ENCODE results near the gene ALG12.

ALG12 gene

DNA sequence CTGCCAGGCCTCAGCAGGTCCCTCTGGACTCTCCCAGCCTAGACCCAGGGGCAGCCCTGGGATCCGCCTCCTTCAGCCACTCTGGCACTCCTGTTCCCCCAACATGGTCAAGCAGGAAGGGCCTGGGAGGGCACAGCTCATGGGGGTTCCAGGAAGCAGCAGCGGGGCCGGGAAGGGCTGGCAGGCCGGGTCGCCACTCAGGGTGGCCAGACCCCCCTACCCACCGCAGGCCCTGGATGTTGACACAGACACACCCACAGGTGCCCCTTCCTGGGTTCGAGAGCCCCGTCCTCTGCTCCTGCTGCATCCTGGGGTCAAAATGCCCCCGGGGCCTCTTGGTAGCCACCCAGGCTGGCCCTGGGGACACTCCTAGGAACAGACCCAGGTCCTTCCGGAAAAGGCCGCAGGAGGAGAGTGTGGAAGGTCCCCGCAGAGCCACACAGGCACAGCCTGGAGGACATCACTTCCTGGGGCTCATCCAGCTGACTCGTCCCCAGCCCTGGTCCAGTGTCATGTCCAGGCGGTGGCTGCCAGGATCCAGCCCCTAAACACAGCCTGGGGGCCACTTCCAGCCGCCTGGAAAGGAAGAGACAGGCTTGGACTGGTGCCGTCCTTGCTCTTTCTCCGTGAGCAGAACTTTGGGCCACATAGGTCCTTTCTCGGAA, 35.6 kb upstream of the ALG12 start:
- no peaks in the 10 kb centered on the region for H3K36me3 Mint-ChIP-seq
- H3K27me3 Mint-ChIP-seq: no peaks in the 10 kb centered on the region
- H3K9me3 Mint-ChIP-seq: no peaks in the 10 kb centered on the region
- H3K4me1 Mint-ChIP-seq: peaks cover 7% of the 10 kb centered on the region
- no peak for ATAC-seq (ENCODE audit: low read depth)
- DNase-seq (ENCODE audit: low spot score in 2 of 2): no peak
- no peak overlapping the region for H3K4me3 Mint-ChIP-seq
- no peak overlapping the region for H3K27ac Mint-ChIP-seq

DNA sequence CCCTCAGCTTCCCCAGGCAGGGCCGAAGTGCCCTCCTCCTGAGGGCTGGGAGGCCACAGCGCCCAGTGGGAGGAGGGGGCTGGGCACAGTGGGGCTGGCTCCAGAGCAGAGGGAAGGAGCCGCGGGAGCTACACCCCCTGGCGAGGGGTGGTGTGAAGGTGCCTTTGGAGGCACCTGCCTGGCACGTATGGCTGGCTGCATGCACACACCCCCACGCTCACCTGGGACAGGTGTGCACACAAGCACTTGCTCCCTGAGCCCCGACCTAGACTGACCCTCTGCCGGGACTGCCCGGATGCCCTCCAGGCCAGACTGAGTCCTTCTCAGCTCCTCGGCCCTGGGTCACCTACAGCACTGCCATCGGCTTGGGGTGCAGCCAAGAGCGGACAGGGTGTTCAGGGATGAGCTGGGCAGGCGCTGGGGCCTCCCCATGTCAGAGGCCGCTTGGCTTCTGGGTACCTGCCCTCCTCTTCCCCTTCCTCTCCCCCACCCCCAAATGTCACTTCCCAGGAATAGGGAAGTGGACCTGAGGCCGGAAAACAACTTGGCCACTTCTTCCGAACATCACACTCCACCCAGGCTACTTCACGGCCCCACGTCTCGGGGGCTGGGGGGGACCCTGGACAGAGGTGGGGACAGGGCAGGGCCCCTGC, 34.9 kb upstream of the ALG12 start:
- no peaks in the 10 kb centered on the region for H3K9me3 Mint-ChIP-seq
- H3K36me3 Mint-ChIP-seq: no peaks in the 10 kb centered on the region
- ATAC-seq (ENCODE audit: low read depth) (no peak), DNase-seq (ENCODE audit: low spot score in 2 of 2) (no peak)
- H3K27me3 Mint-ChIP-seq: no peaks in the 10 kb centered on the region
- no peak overlapping the region for H3K27ac Mint-ChIP-seq
- peaks cover 7% of the 10 kb centered on the region for H3K4me1 Mint-ChIP-seq
- H3K4me3 Mint-ChIP-seq: no peak overlapping the region

DNA sequence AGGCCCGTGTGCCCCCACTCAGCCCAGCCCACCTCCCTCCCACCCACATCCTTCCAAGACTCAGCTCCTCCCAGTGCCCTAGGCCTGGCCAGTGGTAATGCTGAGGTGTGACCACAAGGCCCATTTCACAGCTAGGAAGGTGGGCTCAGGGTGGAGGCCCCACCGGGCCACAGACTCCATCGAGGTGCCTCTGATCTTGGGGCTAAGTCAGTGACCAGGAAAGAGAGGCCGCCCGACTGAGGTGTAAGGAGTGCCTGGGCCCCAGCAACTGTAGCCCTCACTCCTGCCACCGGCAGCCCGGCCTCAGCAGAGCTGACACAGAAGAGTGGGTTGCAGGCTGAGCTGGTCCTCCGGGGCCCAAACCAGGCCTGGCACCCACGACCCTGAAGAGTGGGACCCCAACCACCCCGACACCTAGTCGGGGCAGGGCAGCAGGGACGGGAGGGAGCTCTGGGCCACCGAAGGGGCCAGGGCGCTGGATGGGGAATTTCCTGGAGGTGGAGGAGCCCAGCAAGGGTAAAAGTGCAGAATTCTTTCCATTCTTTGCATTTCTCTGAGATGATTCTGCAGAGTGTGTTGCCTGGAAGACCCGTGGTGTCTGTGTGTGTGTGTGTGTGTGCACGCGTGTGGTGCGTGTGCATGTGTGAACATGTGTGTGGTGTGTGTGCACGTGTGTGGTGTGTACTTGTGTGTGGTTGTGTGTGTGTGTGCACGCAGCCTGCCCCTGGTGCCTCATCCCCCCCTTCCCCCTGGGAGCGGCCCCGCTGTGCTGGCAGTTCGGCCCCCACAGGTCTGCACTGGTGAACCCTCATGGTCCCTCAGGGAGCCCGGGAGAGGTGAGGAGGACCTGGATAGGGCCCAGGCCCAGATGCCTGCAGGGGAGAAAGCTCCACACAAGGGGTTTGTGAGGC, 34.0 kb upstream of the ALG12 start:
- peaks cover 5% of the 10 kb centered on the region for H3K4me1 Mint-ChIP-seq
- H3K27me3 Mint-ChIP-seq: no peaks in the 10 kb centered on the region
- H3K27ac Mint-ChIP-seq: no peak overlapping the region
- H3K36me3 Mint-ChIP-seq: no peaks in the 10 kb centered on the region
- H3K4me3 Mint-ChIP-seq: no peak overlapping the region
- DNase-seq (ENCODE audit: low spot score in 2 of 2) (no peak), ATAC-seq (ENCODE audit: low read depth) (no peak)
- no peaks in the 10 kb centered on the region for H3K9me3 Mint-ChIP-seq

DNA sequence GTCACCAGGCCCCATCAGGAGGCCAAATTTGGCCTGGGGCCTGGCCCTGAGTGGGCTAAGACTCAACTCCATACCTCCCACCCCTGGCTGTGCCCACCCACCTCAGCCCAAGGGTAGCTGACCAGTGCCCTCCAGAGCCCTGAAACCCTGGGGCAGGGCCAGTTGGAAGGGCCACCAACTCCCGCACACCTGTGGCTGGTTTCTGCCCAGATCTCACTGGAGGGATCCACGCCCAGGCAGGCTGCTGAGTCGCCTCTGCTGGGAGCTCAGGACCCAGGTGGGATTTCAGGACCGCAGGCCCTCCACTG, 33.4 kb upstream of the ALG12 start:
- Mint-ChIP-seq H3K9me3 (no peaks in the 10 kb centered on the region), H3K27ac (peak overlapping the region; percentile 92), H3K36me3 (no peaks in the 10 kb centered on the region), H3K27me3 (no peaks in the 10 kb centered on the region), H3K4me1 (peaks cover 3% of the 10 kb centered on the region), H3K4me3 (no peak overlapping the region)
- DNase-seq (ENCODE audit: low spot score in 2 of 2) (no peak), ATAC-seq (ENCODE audit: low read depth) (no peak)

DNA sequence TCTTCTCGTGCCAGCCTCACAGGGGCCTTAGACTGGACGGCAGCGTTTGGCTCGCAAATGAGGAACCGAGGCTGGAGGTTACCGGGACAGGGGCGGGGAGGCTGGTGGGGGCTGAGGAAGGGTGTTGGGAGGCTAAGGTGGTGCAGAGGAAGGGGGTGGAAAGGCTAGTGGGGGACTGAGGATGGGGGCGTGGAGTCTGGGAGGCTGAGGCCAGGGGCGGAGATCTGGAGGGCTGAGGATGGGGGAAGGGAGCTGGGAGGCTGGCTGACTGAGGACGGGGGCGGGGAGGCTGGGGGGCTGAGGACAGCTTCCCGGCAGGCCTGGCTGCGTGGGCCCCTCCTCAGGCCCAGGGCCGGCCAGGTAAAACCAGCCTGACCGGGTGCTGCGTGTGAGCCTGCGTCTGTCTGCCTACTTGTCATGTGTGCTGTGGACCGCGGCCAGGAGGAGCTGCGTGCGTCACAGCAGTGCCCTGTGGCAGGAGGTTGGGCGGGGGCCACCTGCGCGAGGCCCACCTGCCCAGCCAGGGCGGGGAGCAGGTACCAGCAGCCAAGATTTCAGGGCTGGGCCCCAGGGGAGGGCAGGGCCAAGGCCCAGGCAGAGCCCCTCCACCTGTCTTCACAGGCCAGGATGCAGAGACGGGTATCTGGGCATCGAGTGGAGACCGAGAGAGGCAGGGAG, 32.9 kb upstream of the ALG12 start:
- DNase-seq (ENCODE audit: low spot score in 2 of 2): no peak
- Mint-ChIP-seq H3K4me1 (peaks cover 3% of the 10 kb centered on the region), H3K4me3 (peak overlapping the region; percentile 27), H3K36me3 (no peaks in the 10 kb centered on the region), H3K27me3 (no peaks in the 10 kb centered on the region), H3K9me3 (no peaks in the 10 kb centered on the region), H3K27ac (peak overlapping the region; percentile 92)
- ATAC-seq (ENCODE audit: low read depth): peak; percentile 93

DNA sequence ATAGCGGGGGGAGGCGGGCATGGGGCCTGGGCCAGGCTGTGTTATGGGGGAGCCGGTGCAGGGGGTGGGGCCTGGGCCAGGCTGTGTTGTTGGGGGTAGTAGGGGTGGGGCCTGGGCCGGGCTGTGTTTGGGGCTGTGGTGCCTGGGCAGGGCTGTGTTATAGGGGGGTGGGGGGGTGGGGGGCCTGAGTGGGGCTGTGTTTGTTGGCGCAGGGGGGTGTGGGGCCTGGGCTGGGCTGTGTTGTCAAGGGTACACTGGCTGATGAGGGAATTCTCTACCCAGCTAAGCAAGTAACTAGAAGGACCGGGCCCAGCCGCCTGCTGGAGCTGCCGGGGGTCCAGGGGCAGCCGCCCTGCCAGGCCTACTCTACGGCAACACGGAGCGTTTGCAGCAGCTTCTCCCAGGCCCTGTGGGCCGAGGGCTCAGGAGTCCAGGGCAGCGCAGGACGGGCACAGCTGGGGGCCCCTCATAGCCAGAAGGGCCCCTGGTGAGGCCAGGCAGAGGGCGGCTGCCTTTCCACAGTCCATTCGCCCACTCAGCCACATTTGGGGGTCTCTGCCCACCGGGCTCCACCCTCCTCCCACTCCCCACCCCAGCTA, 32.3 kb upstream of the ALG12 start:
- peaks cover 3% of the 10 kb centered on the region for H3K4me1 Mint-ChIP-seq
- no peak overlapping the region for H3K4me3 Mint-ChIP-seq
- peak overlapping the region; percentile 92 for H3K27ac Mint-ChIP-seq
- no peak for ATAC-seq (ENCODE audit: low read depth)
- no peaks in the 10 kb centered on the region for H3K36me3 Mint-ChIP-seq
- no peaks in the 10 kb centered on the region for H3K9me3 Mint-ChIP-seq
- no peak for DNase-seq (ENCODE audit: low spot score in 2 of 2)
- H3K27me3 Mint-ChIP-seq: no peaks in the 10 kb centered on the region

DNA sequence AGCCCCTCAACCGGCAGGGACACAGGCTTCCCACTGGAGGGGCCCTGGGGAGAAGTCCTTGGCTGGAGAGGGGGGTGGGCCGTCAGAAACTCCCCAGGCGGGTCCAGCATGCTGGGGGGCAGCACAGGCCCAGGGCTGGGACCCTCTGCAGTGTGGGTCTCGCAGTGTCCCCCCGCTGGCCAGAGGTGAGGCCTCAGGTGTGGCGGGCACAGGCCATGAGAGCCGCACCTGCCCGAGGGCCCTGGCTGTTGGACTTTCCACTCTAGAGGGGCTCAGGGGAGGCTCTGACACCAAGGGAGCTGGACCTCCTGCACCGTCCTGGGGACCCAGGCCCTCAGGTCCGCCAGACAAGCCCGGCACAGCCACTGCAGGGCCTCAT, 31.7 kb upstream of the ALG12 start:
- no peaks in the 10 kb centered on the region for H3K27me3 Mint-ChIP-seq
- H3K4me3 Mint-ChIP-seq: no peak overlapping the region
- H3K27ac Mint-ChIP-seq: no peak overlapping the region
- peaks cover 3% of the 10 kb centered on the region for H3K4me1 Mint-ChIP-seq
- H3K36me3 Mint-ChIP-seq: no peaks in the 10 kb centered on the region
- H3K9me3 Mint-ChIP-seq: no peaks in the 10 kb centered on the region
- ATAC-seq (ENCODE audit: low read depth): no peak
- DNase-seq (ENCODE audit: low spot score in 2 of 2): no peak

DNA sequence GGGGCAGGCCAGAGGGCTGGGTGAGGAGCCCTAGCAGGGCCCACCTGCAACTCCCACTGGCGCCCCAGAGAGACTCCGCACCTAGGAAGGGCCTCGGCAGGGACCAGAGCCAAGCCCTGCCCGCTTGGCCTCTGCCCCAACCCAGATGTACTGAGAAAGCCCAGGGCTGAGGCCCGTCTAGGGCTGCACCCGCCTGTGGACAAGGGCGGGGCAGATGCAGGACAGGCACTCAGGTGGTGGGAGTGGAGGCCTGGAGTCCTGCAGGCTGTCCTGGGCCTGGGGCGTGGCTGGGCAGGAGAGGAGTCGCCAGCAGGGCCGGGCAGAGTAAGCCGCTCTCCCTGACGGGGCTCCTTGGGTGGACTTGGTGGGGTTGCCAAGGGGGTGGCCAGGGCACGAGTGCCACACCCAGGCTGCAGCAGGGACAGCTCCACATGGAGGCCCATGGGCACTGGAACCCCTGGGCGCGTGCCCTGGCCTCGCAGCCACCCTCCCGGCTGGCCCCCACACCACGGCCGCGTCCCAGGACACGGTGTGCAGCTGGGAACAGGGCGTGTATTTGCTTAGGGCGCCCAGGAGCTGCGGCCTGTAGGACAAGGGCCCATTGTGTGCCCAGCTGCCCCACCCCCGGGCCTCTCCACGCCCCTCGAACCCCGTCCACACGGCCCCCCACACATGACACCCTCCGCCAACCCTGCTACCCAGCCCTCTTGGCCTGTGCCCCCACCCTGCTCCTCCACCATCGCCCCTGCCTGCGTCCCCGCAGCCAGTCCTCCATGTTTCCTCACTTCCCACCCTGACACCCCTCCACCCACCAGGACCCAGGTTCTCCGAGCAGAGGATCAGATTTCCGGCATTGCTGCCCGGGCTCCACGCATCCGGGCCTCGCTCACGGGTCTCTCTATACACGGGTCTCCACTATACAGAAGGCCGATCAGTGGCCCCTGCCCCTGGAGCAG, 31.0 kb upstream of the ALG12 start:
- ATAC-seq (ENCODE audit: low read depth) (no peak), DNase-seq (ENCODE audit: low spot score in 2 of 2) (no peak)
- H3K4me1 Mint-ChIP-seq: peaks cover 3% of the 10 kb centered on the region
- no peak overlapping the region for H3K4me3 Mint-ChIP-seq
- no peaks in the 10 kb centered on the region for H3K36me3 Mint-ChIP-seq
- H3K27me3 Mint-ChIP-seq: no peaks in the 10 kb centered on the region
- no peaks in the 10 kb centered on the region for H3K9me3 Mint-ChIP-seq
- H3K27ac Mint-ChIP-seq: no peak overlapping the region

DNA sequence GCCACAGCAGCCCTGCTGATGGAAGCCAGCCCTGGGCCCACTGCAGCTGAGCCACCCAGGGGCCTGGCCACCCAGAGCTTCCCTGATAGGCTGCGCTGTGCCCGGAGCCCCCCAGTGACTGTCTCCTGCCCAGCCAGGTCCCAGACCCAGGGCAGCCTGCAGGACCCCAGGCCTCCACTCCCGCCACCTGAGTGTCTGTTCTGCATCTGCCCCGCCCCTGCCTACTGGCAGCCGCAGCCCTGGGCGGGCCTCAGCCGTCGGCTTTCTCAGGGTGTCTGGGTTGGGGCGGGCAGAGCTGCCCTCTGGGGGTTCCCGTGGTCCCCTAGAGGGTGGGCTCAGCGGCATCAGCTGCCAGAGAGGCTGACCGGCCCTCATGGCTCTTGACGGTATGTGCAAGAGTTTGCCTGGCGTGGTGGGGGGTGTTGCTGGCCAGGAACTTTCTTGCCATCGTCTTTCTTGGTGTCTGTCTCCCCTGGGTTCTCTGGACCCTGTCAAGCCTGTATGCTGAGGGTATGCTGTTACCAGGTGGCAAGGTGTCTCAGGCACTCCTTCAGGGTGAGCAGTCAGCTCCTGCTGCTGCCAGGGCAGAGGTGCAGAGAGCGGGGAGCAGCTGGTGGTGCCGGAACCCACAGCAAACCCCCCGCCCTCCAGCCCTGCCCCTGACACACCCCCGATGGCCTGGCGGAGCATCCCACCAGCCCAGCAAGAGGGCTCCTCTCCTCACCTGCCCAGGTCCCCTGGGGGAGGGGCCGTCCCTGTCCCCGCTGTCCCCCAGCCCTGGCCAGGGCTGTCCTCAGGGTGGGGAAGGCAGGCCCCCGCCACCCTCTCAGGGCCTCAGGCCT, 30.1 kb upstream of the ALG12 start:
- H3K4me1 Mint-ChIP-seq: peaks cover 3% of the 10 kb centered on the region
- no peaks in the 10 kb centered on the region for H3K9me3 Mint-ChIP-seq
- no peak for ATAC-seq (ENCODE audit: low read depth)

DNA sequence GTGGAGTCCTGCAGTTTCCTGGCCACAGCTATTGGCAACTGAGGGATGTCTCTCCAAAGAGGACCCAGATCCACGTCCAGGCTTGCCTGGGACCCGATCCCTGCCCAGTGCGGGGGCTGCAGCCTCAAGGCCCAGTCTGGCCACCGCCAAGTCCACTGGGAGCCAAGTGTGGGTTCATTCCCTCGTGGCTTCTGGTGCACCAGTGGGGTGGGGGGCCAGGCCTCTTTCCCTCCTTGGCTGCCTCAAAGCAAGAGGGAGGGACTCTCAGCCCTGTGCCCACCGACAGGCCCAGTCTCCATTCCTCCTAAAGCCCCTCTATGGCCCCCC, 29.0 kb upstream of the ALG12 start:
- no peaks in the 10 kb centered on the region for H3K36me3 Mint-ChIP-seq
- no peak overlapping the region for H3K4me3 Mint-ChIP-seq
- H3K27me3 Mint-ChIP-seq: no peaks in the 10 kb centered on the region

More for the DNA sequence above, 30.1 kb upstream of the ALG12 start:
- DNase-seq (ENCODE audit: low spot score in 2 of 2): no peak
- Mint-ChIP-seq H3K27me3 (no peaks in the 10 kb centered on the region), H3K36me3 (no peaks in the 10 kb centered on the region), H3K4me3 (no peak overlapping the region), H3K27ac (no peak overlapping the region)

DNA sequence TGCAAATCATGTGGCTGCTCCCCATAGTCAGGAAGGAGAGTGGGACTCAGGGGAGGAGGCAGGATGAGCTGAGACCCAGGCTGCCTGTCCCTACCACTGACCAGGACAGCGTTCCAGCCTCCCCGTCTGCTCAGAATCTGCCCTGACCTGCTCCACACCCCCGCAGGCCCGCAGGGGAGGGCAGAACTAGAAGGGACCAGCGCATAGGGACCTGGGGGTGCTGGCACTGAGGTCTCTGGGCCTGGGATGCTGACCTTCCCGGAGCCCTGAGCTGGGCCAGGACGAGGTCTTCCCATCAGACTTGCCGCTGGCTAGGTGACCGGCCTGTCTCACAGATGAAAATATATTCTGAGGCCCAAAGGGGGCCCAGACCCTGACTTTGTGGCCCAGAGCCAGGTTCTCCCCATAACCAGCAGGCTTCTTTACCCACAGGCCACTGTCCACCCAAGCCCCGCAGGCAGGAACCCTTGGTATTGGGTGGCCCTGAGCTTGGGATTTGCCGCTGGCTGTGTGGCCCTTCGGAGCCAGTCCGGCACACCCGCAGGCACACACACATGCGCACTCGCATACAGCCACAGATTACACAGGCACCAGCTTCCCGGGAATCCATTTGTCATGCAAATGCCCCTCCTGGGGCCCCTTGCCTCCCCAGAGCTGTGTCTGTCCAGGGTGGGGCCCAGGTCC, 28.5 kb upstream of the ALG12 start:
- Mint-ChIP-seq H3K4me3 (no peak overlapping the region), H3K36me3 (no peaks in the 10 kb centered on the region), H3K27ac (no peak overlapping the region), H3K9me3 (no peaks in the 10 kb centered on the region), H3K27me3 (no peaks in the 10 kb centered on the region), H3K4me1 (peaks cover 3% of the 10 kb centered on the region)
- ATAC-seq (ENCODE audit: low read depth) (no peak), DNase-seq (ENCODE audit: low spot score in 2 of 2) (no peak)

More for the DNA sequence above, 29.0 kb upstream of the ALG12 start:
- H3K27ac Mint-ChIP-seq: no peak overlapping the region
- no peak for DNase-seq (ENCODE audit: low spot score in 2 of 2)
- no peak for ATAC-seq (ENCODE audit: low read depth)
- no peaks in the 10 kb centered on the region for H3K9me3 Mint-ChIP-seq
- H3K4me1 Mint-ChIP-seq: peaks cover 3% of the 10 kb centered on the region
